ENCODE results near the gene MTMR4.

The MTMR4 gene

GRCh38 chr17:58513965-58514769 is at the start of gene MTMR4:
TSS of gene MTMR4 (minus strand) at chr17:58514638. CDS start at chr17:58514407, 231 bp downstream.
- DNase-seq (ENCODE audit: low spot score), result peak; percentile 73

- DNase-seq (ENCODE audit: low spot score), result no peak
Observed at GRCh38 chr17:58560511-58560910, 46.1 kb upstream of the MTMR4 start.

- DNase-seq (ENCODE audit: low spot score), result no peak
Observed at GRCh38 chr17:58557981-58558380, 43.5 kb upstream of the MTMR4 start.

GRCh38 chr17:58556833-58557250 is 42.4 kb upstream of the MTMR4 start:
- DNase-seq (ENCODE audit: low spot score), result no peak

GRCh38 chr17:58555109-58555508 is 40.7 kb upstream of the MTMR4 start:
- peak; percentile 61 for DNase-seq (ENCODE audit: low spot score)

- no peak for DNase-seq (ENCODE audit: low spot score)
Observed at GRCh38 chr17:58541249-58541648, 26.8 kb upstream of the MTMR4 start.

GRCh38 chr17:58539698-58540097 is 25.3 kb upstream of the MTMR4 start:
- DNase-seq (ENCODE audit: low spot score), result no peak

GRCh38 chr17:58538811-58539409 is 24.5 kb upstream of the MTMR4 start:
- DNase-seq (ENCODE audit: low spot score), result no peak

GRCh38 chr17:58537266-58537665 is 22.8 kb upstream of the MTMR4 start:
- no peak for DNase-seq (ENCODE audit: low spot score)

GRCh38 chr17:58536542-58536941 is 22.1 kb upstream of the MTMR4 start:
- no peak for DNase-seq (ENCODE audit: low spot score)

GRCh38 chr17:58535431-58535830 is 21.0 kb upstream of the MTMR4 start:
- DNase-seq (ENCODE audit: low spot score), result peak; percentile 71

- peak; percentile 70 for DNase-seq (ENCODE audit: low spot score)
Observed at GRCh38 chr17:58534901-58535421, 20.5 kb upstream of the MTMR4 start.

GRCh38 chr17:58534331-58534730 is 19.9 kb upstream of the MTMR4 start:
- no peak for DNase-seq (ENCODE audit: low spot score)

GRCh38 chr17:58533616-58534188 is 19.3 kb upstream of the MTMR4 start:
- no peak for DNase-seq (ENCODE audit: low spot score)

- DNase-seq (ENCODE audit: low spot score), result no peak
Observed at GRCh38 chr17:58532555-58532951, 18.1 kb upstream of the MTMR4 start.

GRCh38 chr17:58531661-58532554 is 17.5 kb upstream of the MTMR4 start:
- DNase-seq (ENCODE audit: low spot score), result no peak

GRCh38 chr17:58531122-58531521 is 16.7 kb upstream of the MTMR4 start:
- DNase-seq (ENCODE audit: low spot score), result no peak

GRCh38 chr17:58530655-58531054 is 16.2 kb upstream of the MTMR4 start:
- DNase-seq (ENCODE audit: low spot score), result no peak

- no peak for DNase-seq (ENCODE audit: low spot score)
Observed at GRCh38 chr17:58529275-58529674, 14.8 kb upstream of the MTMR4 start.

GRCh38 chr17:58528443-58528842 is 14.0 kb upstream of the MTMR4 start:
- no peak for DNase-seq (ENCODE audit: low spot score)

GRCh38 chr17:58527949-58528348 is 13.5 kb upstream of the MTMR4 start:
- DNase-seq (ENCODE audit: low spot score), result no peak

- no peak for DNase-seq (ENCODE audit: low spot score)
Observed at GRCh38 chr17:58527306-58527705, 12.9 kb upstream of the MTMR4 start.

All from COLO829 (cell line).